HT-29 (cell line): ENCODE measurements around the gene RAB5B. TPM values are rescaled to one million over a fixed set of nuclear protein-coding genes. Genes with fewer than 3 reads are reported as not detected.

Source experiments
- DNase-seq: peaks from one replicate; pipeline ENCODE4 v3.0.0-alpha.2; 2015; ENCODE audit warnings: low spot score
- total RNA-seq: library from RNA; depleted of rRNA; stranded (reverse); fragments of >200 nt; shearing (Covaris generic); gene quantifications from 2 replicates; pipeline ENCODE4 v1.2.3, GENCODE V29; 2014; rRNA removed

RAB5B gene
- 32.1 and 35.0 TPM in 2 replicates for total RNA-seq

- peak; percentile 99 for DNase-seq
These were observed at the start of gene RAB5B for GRCh38 chr12:55973599-55974307. RAB5B (plus strand) TSS chr12:55974078; CDS start chr12:55986961, 12,883 bp downstream.

GRCh38 chr12:55925371-55925770 lies 48.5 kb upstream of the RAB5B start:
- no peak for DNase-seq

GRCh38 chr12:55925870-55926737 lies 47.8 kb upstream of the RAB5B start:
- peak; percentile 23 for DNase-seq

GRCh38 chr12:55926738-55927587 lies 46.9 kb upstream of the RAB5B start:
- DNase-seq: peak; percentile 93

GRCh38 chr12:55927588-55928502 lies 46.0 kb upstream of the RAB5B start, which contains the start of gene PYM1:
PYM1 (minus strand) TSS chr12:55927894; CDS start chr12:55927761, 133 bp downstream.
- DNase-seq: peak; percentile 95

- no peak for DNase-seq
These were observed 44.5 kb upstream of the RAB5B start for GRCh38 chr12:55929306-55929791.

- DNase-seq: peak; percentile 71
These were observed 43.0 kb upstream of the RAB5B start, which contains the start of gene DGKA for GRCh38 chr12:55930771-55931316. DGKA (plus strand) TSS chr12:55931162; CDS start chr12:55936504, 5,342 bp downstream.

GRCh38 chr12:55931317-55931779 lies 42.5 kb upstream of the RAB5B start:
- no peak for DNase-seq

- no peak for DNase-seq
These were observed 41.9 kb upstream of the RAB5B start for GRCh38 chr12:55931780-55932550.

- DNase-seq: peak; percentile 26
These were observed 41.3 kb upstream of the RAB5B start for GRCh38 chr12:55932551-55932910.

GRCh38 chr12:55933169-55933798 lies 40.6 kb upstream of the RAB5B start:
- peak; percentile 28 for DNase-seq

GRCh38 chr12:55933799-55934742 lies 39.8 kb upstream of the RAB5B start:
- no peak for DNase-seq

GRCh38 chr12:55934773-55935172 lies 39.1 kb upstream of the RAB5B start:
- DNase-seq: no peak

GRCh38 chr12:55935738-55936151 lies 38.1 kb upstream of the RAB5B start:
- DNase-seq: no peak

- no peak for DNase-seq
These were observed 35.9 kb upstream of the RAB5B start for GRCh38 chr12:55937981-55938380.

- no peak for DNase-seq
These were observed 34.9 kb upstream of the RAB5B start for GRCh38 chr12:55938826-55939501.
